HG03378 (cell line): ENCODE data around the gene FHL3.

Experiments used
- ATAC-seq: cut with Tn5 transposase; IDR thresholded peaks from one replicate; pipeline ENCODE4 v1.9.1; 2021; ENCODE audit warnings: mild to moderate bottlenecking, moderate library complexity; ENCODE audit not compliant: unreplicated experiment

Gene FHL3

GRCh38 chr1:38014724-38015424 is 9.6 kb upstream of the FHL3 start:
- ATAC-seq, result no peak

GRCh38 chr1:38014171-38014570 is 8.9 kb upstream of the FHL3 start:
- no peak for ATAC-seq

GRCh38 chr1:38013227-38013622 is 7.9 kb upstream of the FHL3 start:
- no peak for ATAC-seq

GRCh38 chr1:38012363-38013226 is 7.3 kb upstream of the FHL3 start, which contains the start of gene UTP11:
TSS of gene UTP11 (plus strand) at chr1:38012734. CDS start at chr1:38012803, 69 bp downstream.
- ATAC-seq, result peak; percentile 91

DNA sequence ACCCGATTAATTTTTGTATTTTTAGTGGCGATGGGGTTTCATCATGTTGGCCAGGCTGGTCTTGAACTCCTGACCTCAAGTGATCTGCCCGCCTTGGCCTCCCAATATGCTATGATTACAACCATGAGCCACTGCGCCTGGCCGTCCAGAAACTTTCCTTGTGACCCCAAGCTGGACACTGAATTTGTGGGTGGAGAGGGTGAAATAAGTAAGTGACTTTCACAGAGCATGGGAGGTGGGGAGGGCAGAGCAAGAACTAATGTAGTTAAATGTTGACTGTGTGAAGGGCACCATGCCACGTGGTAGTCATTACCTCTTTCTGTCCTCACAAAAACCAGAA is 4.5 kb upstream of the FHL3 start:
- no peak for ATAC-seq

DNA sequence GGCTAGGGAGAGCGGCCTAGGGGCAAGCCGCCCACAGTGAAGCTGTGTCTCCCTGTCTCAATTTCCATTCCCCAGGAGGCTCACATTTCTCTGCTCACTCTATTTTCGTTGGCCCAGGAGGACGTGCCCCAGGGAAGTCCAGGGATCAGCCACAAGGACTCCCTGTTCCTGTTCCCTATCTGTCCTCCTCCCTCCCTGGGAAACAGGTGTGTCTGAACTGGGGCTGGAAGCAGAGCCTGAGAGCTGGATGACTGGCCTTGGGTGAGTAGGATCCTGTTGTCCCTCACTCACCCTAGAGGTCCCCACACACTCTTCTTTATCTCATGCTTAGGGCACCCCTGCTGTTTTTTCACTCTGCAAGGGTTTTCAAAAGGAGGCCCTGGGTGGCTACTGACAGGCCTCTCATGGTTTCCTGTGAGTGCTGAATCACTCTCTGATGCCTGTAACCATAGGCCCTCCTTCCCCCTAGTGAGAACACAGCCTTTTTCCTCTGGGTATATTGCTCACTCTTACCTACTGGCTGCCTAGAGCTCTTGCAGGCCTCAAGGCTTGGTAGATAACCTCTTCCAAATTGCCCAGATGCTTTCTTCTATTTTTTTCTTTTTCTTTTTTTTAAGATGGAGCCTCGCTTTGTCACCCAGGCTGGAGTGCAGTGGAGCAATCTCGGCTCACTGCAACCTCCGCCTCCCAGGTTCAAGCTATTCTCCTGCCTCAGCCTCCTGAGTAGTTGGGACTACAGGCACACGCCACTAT is 4.0 kb upstream of the FHL3 start:
- ATAC-seq, result no peak

DNA sequence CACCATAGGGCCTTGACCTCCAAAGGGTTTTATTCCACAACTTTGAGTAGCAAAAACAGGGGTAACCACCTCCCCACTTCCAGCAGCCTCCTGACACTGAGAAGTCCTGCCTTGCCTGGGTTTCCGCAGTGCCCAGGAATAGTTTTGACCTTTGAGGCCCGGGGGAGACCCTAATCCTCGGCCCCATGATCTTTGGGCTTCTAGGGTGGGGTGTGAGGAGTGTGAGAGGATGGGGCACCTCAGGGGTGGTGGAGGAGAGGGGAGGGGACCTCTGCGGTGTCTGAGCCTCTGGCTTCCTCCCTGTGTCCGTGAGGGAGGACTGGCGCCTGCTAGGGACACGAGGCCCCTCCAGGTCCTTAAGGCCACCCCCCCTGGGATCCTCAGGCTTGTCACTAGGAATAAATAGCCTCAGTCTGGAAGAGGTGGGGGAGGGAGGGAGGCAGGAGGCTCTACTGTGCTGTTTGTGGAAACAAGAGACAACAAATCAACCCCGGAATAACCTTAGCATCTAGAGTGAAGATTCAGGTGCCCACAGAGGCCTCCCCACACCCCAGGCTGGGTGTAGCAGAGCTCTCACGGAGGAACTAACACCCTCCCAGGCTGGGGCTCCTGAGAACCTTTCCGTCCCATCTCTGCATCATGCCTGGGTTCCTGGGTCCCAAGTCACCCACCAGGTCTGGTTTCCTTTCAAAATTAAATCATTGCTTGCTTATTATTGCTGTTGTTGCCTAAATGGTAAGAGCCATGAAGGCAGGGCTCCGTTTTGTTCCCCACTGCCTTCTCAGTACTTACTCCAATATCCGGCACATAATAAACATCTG is 904 bp upstream of the FHL3 start:
- ATAC-seq, result no peak

GRCh38 chr1:38004284-38005108 is 818 bp downstream of the FHL3 start:
- ATAC-seq, result no peak

GRCh38 chr1:38003261-38004250 is 1.8 kb downstream of the FHL3 start:
- no peak for ATAC-seq

DNA sequence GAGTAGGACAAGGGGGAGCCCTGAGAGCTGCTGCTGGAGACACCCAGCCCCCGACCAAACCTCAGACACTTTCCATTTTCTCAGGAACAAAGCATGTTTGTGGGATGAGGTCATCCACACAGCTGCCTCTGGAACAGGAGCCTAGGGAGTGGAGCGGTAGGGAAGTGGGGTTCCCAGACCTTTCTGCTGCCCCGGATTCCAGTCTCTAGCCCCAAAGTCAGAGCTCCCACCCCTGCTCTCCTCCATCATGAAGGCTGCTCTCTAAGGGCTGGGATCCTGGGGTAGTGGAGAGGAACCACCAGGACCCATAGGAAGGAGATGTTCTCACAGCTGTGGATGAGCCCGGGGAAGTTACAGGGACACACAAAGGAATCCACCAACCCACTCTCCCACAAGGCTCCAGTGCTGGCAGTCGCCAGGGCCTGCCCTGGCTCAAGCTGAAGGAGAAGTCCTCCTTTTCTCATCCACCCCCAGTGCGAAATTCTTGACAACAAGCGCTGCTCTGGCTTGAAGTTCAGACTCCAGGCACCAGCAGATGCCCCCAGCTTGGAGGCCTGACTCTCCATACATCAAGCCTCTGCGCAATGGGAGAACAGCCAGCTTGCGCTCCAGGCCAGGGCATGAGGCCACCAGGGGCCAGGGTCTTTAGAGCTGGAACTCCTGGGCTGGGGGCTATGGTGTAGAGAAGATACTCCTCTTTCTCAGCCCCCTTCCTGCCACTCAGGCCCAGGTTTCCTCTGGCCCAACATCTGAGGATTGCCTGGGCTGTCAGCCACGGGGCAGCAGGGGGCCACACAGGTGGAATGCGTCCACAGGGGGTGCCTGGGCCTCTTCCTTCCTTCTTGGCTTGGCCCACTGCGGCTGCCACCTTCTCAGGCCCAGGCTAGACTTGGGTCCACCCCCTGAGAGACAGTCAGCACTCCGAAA is 4.5 kb downstream of the FHL3 start:
- no peak for ATAC-seq

GRCh38 chr1:38000233-38000528 is 5.1 kb downstream of the FHL3 start:
- no peak for ATAC-seq

GRCh38 chr1:37999430-38000232 is 5.7 kb downstream of the FHL3 start:
- no peak for ATAC-seq

DNA sequence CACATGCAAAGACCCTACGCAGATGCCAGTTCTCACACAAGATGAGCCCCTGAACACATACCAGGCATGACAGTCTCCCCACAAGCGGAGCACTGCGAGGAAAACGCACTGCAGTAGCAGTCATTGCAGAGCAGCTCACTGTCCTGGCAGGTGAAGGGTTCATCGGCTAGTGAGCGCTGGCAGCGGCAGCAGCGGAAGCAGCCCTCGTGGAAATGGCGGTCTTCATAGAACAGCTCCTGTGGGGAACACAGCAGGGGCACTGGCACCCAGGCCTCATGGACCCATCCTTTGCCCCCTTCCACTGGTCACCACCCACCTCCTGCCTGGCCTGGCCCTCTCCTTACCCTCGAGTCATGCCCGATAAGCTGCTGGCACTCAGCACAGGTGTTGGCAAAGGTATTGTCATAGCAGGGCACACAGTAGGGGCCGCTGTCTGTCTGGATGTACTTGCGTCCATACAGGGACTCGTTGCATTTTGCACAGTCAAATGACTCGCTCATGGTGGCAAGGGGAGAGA is 6.3 kb downstream of the FHL3 start:
- no peak for ATAC-seq

DNA sequence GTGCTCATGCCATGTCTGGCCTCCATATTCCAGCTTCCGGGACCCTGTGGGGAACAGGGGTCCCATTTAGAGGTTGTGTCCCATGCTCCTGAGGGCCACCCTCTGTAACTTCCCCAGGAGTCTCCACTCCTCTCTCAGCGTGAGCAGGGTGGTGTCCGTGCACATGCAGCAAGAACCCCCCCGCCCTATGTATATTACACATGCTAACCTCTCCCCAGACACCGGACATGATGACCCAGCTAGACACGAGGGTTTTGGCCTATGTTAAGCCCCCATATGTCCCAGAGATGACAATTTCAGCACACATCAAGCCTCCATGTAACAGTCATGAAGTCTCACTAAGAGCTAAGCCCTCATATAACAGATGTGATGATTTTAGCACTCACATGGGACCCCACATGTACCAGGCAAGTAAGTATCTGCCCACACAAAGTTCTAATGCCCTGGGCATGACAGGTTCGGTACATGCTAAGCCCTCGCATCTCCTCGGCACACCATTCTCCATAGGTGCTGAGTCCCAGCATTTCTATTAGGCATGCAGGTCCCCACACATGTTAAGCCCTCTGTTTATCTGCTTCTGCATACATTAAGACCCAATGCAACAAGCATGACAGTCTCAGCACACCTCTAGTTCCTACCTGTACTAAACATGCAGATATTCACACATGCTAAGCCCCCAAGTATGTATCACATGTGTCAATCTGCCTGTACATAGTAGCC is 7.1 kb downstream of the FHL3 start:
- no peak for ATAC-seq

GRCh38 chr1:37997256-37998088 is 7.8 kb downstream of the FHL3 start:
- ATAC-seq, result no peak
